Small intestine (tissue), 4 donors: ENCODE measurements around the gene PCDHGB7. TPM values are rescaled to one million over a fixed set of nuclear protein-coding genes. Genes with fewer than 3 reads are reported as not detected.

ENCODE experiments used
- polyA plus RNA-seq, 4 donors: library from polyadenylated mRNA; stranded (reverse) in 3 of 4; unstranded in 1 of 4; fragments of 200-250 nt in 3 of 4; fragments of 120-200 nt in 1 of 4; gene quantifications; one replicate each; pipeline versions ENCODE4 v1.2.1 to v1.2.3, GENCODE V29; 2013
- donor health status: healthy with polysubstance abuse.
- donor health status: Bipolar disorder and iron deficiency.
- donor health status: healthy.

The PCDHGB7 gene
- polyA plus RNA-seq, 4 donors = 1.8 to 2.8 TPM; not detected in 2

Other genes starting within 250 kb of the PCDHGB7 start
- gene PCDHB7, start 245.0 kb upstream of the PCDHGB7 start, polyA plus RNA-seq = 1 to 10 TPM in 1 of 4 donors, under 1 TPM in 2, not detected in 1; 0.27 to 1.1 (median 0.36) TPM
- under 1 TPM in 2 of 4 donors, not detected in 2; 0.18 to 0.49 TPM for gene PCDHB8, start 239.9 kb upstream of the PCDHGB7 start, polyA plus RNA-seq
- under 1 TPM in 2 of 4 donors, not detected in 2; 0.37 to 0.65 TPM for gene PCDHB16, start 235.3 kb upstream of the PCDHGB7 start, polyA plus RNA-seq
- under 1 TPM in 2 of 4 donors, not detected in 2; 0.34 to 0.44 TPM for gene PCDHB9, start 230.5 kb upstream of the PCDHGB7 start, polyA plus RNA-seq
- 1 to 10 TPM in 2 of 4 donors, not detected in 2; 1.1 to 1.3 TPM for gene PCDHB10, start 225.3 kb upstream of the PCDHGB7 start, polyA plus RNA-seq
- under 1 TPM in 2 of 4 donors, not detected in 2; 0.27 to 0.65 TPM for gene PCDHB11, start 218.1 kb upstream of the PCDHGB7 start, polyA plus RNA-seq
- gene PCDHB12, start 209.0 kb upstream of the PCDHGB7 start, polyA plus RNA-seq = under 1 TPM in 2 of 4 donors, not detected in 2; 0.46 to 0.71 TPM
- under 1 TPM in 2 of 4 donors, not detected in 2; 0.49 to 0.71 TPM for gene PCDHB13, start 203.8 kb upstream of the PCDHGB7 start, polyA plus RNA-seq
- 1 to 10 TPM in 1 of 4 donors, under 1 TPM in 1, not detected in 2; 0.81 to 1.5 TPM for gene PCDHB14, start 194.3 kb upstream of the PCDHGB7 start, polyA plus RNA-seq
- gene PCDHB15, start 172.3 kb upstream of the PCDHGB7 start, polyA plus RNA-seq = 1 to 10 TPM in 2 of 4 donors, under 1 TPM in 2; 0.22 to 1.7 (median 0.65) TPM
- under 1 TPM in 3 of 4 donors, not detected in 1; 0.12 to 0.45 (median 0.15) TPM for gene SLC25A2, start 113.6 kb upstream of the PCDHGB7 start, polyA plus RNA-seq
- 10 to 100 TPM; 58.8 to 91.9 (median 66.1) TPM for gene TAF7, start 96.9 kb upstream of the PCDHGB7 start, polyA plus RNA-seq
- gene PCDHGA1, start 87.2 kb upstream of the PCDHGB7 start, polyA plus RNA-seq = under 1 TPM in 3 of 4 donors, not detected in 1; 0.10 to 0.27 (median 0.13) TPM
- gene PCDHGA2, start 78.9 kb upstream of the PCDHGB7 start, polyA plus RNA-seq = under 1 TPM in 3 of 4 donors, not detected in 1; 0.27 to 0.81 (median 0.64) TPM
- under 1 TPM in 2 of 4 donors, not detected in 2; 0.24 to 0.49 TPM for gene PCDHGA3, start 73.8 kb upstream of the PCDHGB7 start, polyA plus RNA-seq
- gene PCDHGB1, start 67.6 kb upstream of the PCDHGB7 start, polyA plus RNA-seq = under 1 TPM in 2 of 4 donors, not detected in 2; 0.19 to 0.21 TPM
- gene PCDHGA4, start 62.7 kb upstream of the PCDHGB7 start, polyA plus RNA-seq = under 1 TPM in 2 of 4 donors, not detected in 2; 0.31 to 0.43 TPM
- gene PCDHGB2, start 57.7 kb upstream of the PCDHGB7 start, polyA plus RNA-seq = under 1 TPM in 2 of 4 donors, not detected in 2; 0.37 to 0.68 TPM
- gene PCDHGA5, start 53.5 kb upstream of the PCDHGB7 start, polyA plus RNA-seq = under 1 TPM in 2 of 4 donors, not detected in 2; 0.43 to 0.68 TPM
- under 1 TPM in 2 of 4 donors, not detected in 2; 0.31 to 0.43 TPM for gene PCDHGB3, start 47.4 kb upstream of the PCDHGB7 start, polyA plus RNA-seq
- 1 to 10 TPM in 1 of 4 donors, under 1 TPM in 1, not detected in 2; 0.72 to 1.0 TPM for gene PCDHGA6, start 43.8 kb upstream of the PCDHGB7 start, polyA plus RNA-seq
- under 1 TPM in 2 of 4 donors, not detected in 2; 0.30 to 0.32 TPM for gene PCDHGA7, start 34.9 kb upstream of the PCDHGB7 start, polyA plus RNA-seq
- gene PCDHGB4, start 30.0 kb upstream of the PCDHGB7 start, polyA plus RNA-seq = under 1 TPM in 2 of 4 donors, not detected in 2; 0.75 to 0.77 TPM
- gene PCDHGA8, start 25.0 kb upstream of the PCDHGB7 start, polyA plus RNA-seq = under 1 TPM in 2 of 4 donors, not detected in 2; 0.10 to 0.15 TPM
- gene PCDHGB5, start 19.7 kb upstream of the PCDHGB7 start, polyA plus RNA-seq = 1 to 10 TPM in 2 of 4 donors, under 1 TPM in 1, not detected in 1; 0.27 to 1.6 (median 1.2) TPM
- 1 to 10 TPM in 1 of 4 donors, under 1 TPM in 1, not detected in 2; 0.75 to 1.0 TPM for gene PCDHGA9, start 14.9 kb upstream of the PCDHGB7 start, polyA plus RNA-seq
- 1 to 10 TPM in 2 of 4 donors, not detected in 2; 1.3 to 1.4 TPM for gene PCDHGB6, start 9.7 kb upstream of the PCDHGB7 start, polyA plus RNA-seq
- 1 to 10 TPM in 2 of 4 donors, under 1 TPM in 1, not detected in 1; 0.27 to 2.2 (median 1.2) TPM for gene PCDHGA10, start 4.7 kb upstream of the PCDHGB7 start, polyA plus RNA-seq
- gene PCDHGA11, start 3.4 kb downstream of the PCDHGB7 start, polyA plus RNA-seq = 1 to 10 TPM in 1 of 4 donors, under 1 TPM in 1, not detected in 2; 0.81 to 1.0 TPM
- 1 to 10 TPM in 1 of 4 donors, under 1 TPM in 2, not detected in 1; 0.41 to 1.5 (median 0.54) TPM for gene PCDHGA12, start 12.8 kb downstream of the PCDHGB7 start, polyA plus RNA-seq
- 10 to 100 TPM in 2 of 4 donors, 1 to 10 TPM in 2; 2.5 to 33.3 (median 8.9) TPM for gene PCDHGC3, start 58.3 kb downstream of the PCDHGB7 start, polyA plus RNA-seq
- under 1 TPM in 2 of 4 donors, not detected in 2; 0.34 TPM for gene PCDHGC4, start 67.4 kb downstream of the PCDHGB7 start, polyA plus RNA-seq
- gene PCDHGC5, start 71.4 kb downstream of the PCDHGB7 start, polyA plus RNA-seq = under 1 TPM in 2 of 4 donors, not detected in 2; 0.07 to 0.18 TPM
- 10 to 100 TPM; 58.4 to 97.3 (median 90.6) TPM for gene DIAPH1, start 201.3 kb downstream of the PCDHGB7 start, polyA plus RNA-seq
- gene HDAC3, start 219.2 kb downstream of the PCDHGB7 start, polyA plus RNA-seq = 10 to 100 TPM; 39.0 to 65.0 (median 49.6) TPM
- gene RELL2, start 219.3 kb downstream of the PCDHGB7 start, polyA plus RNA-seq = 1 to 10 TPM; 1.9 to 5.4 (median 3.8) TPM
- gene FCHSD1, start 233.7 kb downstream of the PCDHGB7 start, polyA plus RNA-seq = 10 to 100 TPM in 3 of 4 donors, 1 to 10 TPM in 1; 8.3 to 22.0 (median 13.6) TPM